Progenitor cell of endocrine pancreas (in vitro differentiated cells): ENCODE data around the gene ATP5PD. TPM values are rescaled to one million over a fixed set of nuclear protein-coding genes. Genes with fewer than 3 reads are reported as not detected.
"Not testable (repeated sequence)": the region's sequence is repeated elsewhere in the genome, so short reads cannot be mapped to it uniquely, and the experiment has no call there.

Source experiments
- DNase-seq: peaks from one replicate; pipeline ENCODE4 v3.0.0; 2021; ENCODE audit warnings: low spot score; ENCODE audit not compliant: unreplicated experiment
- H3K27ac Mint-ChIP-seq: 2 replicates; pipeline ENCODE4 v1.8.0; 2021; ENCODE audit warnings: mild to moderate bottlenecking, moderate library complexity, mixed read lengths
- H3K27me3 Mint-ChIP-seq: 2 replicates; pipeline ENCODE4 v1.8.0; 2021; ENCODE audit warnings: mixed read lengths
- H3K36me3 Mint-ChIP-seq: 2 replicates; pipeline ENCODE4 v1.8.0; 2022; ENCODE audit warnings: mixed read lengths; ENCODE audit not compliant: insufficient read depth
- H3K4me1 Mint-ChIP-seq: 2 replicates; pipeline ENCODE4 v1.8.0; 2021; ENCODE audit warnings: low read depth, mixed read lengths
- H3K4me3 Mint-ChIP-seq: 2 replicates; pipeline ENCODE4 v1.8.0; 2021; ENCODE audit warnings: low read depth, mild to moderate bottlenecking, moderate library complexity, mixed read lengths
- H3K9me3 Mint-ChIP-seq: 2 replicates; pipeline ENCODE4 v1.8.0; 2021; ENCODE audit warnings: low read depth, mixed read lengths
- total RNA-seq: library from RNA; stranded (reverse); gene quantifications from 2 replicates; pipeline ENCODE4 v1.2.1, GENCODE V29; 2021
- TF ChIP-seq, protein P1 (sequence below): fragments of 200-600 bp; sonication (generic); IDR thresholded peaks from one replicate; pipeline ENCODE4 v1.5.0; 2021; ENCODE audit warnings: antibody characterized with exemption, mild to moderate bottlenecking; ENCODE audit not compliant: unreplicated experiment

ATP5PD gene
- total RNA-seq, 1 donor from 2014 or later, result 160 TPM

DNA sequence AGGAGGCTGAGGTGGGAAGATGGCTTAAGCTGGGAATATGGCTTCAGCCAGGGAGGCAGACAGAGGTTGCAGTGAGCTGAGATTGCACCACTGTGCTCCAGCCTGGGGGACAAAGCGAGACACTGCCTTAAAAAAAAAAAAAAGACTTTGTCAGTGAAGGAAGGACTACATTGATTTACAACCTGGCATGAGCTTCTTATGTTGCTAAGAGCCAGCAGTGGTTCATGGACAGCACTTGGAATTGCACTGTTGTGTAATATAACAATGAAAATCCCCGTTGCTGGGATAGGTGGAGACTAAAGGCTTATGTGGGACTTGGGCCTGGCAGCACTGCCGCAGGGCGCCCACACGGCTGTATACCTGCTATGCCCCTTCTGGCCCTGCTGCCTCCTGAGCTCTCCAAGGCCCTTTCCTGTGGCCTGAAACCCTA lies 26.9 kb upstream of the ATP5PD start:
- no peaks in the 10 kb centered on the region for H3K36me3 Mint-ChIP-seq
- no peak overlapping the region for H3K27ac Mint-ChIP-seq
- H3K27me3 Mint-ChIP-seq, result no peaks in the 10 kb centered on the region
- no peak overlapping the region for H3K4me3 Mint-ChIP-seq
- H3K4me1 Mint-ChIP-seq, result peaks cover 4% of the 10 kb centered on the region
- no peak for DNase-seq
- no peaks in the 10 kb centered on the region for H3K9me3 Mint-ChIP-seq
- TF ChIP-seq, protein P1, sequence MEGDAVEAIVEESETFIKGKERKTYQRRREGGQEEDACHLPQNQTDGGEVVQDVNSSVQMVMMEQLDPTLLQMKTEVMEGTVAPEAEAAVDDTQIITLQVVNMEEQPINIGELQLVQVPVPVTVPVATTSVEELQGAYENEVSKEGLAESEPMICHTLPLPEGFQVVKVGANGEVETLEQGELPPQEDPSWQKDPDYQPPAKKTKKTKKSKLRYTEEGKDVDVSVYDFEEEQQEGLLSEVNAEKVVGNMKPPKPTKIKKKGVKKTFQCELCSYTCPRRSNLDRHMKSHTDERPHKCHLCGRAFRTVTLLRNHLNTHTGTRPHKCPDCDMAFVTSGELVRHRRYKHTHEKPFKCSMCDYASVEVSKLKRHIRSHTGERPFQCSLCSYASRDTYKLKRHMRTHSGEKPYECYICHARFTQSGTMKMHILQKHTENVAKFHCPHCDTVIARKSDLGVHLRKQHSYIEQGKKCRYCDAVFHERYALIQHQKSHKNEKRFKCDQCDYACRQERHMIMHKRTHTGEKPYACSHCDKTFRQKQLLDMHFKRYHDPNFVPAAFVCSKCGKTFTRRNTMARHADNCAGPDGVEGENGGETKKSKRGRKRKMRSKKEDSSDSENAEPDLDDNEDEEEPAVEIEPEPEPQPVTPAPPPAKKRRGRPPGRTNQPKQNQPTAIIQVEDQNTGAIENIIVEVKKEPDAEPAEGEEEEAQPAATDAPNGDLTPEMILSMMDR, result no peak

DNA sequence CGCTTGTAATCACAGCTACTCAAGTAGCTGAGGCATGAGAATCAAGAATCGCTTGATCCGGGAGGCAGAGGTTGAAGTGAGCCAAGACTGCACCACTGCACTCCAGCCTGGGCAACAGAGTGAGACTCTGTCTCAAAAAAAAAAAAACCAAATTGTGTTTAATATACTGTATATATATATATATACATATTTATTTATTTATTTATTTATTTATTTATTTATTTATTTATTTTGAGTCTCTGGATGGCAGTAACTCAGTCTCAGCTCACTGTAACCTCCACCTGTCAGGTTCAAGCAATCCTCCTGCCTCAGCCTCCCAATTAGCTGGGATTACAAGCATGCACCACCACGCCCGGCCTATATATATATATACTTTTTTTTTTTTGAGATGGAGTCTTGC lies 26.1 kb upstream of the ATP5PD start:
- not testable (repeated sequence) for H3K4me1 Mint-ChIP-seq, H3K27ac Mint-ChIP-seq, H3K4me3 Mint-ChIP-seq, H3K27me3 Mint-ChIP-seq, H3K9me3 Mint-ChIP-seq, DNase-seq, H3K36me3 Mint-ChIP-seq

DNA sequence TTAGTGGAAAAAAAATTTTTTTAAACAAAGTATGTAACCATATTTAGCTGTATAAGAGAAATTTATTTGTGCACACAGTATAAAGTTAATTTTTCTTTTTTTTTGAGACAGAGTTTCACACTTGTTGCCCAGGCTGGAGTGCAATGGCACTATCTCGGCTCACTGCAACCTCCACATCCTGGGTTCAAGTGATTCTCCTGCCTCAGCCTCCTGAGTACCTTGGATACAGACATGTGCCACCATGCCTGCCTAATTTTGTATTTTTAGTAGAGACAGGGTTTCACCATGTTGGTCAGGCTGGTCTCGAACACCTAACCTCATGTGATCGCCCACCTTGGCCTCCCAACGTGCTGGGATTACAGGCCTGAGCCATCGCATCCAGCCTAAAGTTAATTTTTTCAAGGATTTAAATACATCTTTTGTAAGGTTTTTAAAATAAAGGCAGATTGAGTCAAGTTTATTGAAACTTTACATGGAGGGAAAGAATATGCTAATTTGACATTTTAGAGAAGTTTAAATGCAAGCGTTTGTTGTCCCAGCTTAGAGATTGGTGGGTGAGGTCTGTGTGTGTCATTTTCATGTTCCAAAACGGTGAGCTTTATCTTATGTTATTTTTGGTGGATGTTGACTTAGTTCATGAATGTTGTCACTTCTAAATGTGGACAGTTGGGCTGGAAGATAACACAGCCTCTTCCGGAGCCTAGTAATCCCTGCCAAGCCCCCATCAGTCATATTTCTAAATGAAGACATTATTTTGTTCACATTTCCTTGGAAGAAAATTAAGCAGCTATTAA lies 24.9 kb upstream of the ATP5PD start:
- H3K27ac Mint-ChIP-seq, result not testable (repeated sequence)

DNA sequence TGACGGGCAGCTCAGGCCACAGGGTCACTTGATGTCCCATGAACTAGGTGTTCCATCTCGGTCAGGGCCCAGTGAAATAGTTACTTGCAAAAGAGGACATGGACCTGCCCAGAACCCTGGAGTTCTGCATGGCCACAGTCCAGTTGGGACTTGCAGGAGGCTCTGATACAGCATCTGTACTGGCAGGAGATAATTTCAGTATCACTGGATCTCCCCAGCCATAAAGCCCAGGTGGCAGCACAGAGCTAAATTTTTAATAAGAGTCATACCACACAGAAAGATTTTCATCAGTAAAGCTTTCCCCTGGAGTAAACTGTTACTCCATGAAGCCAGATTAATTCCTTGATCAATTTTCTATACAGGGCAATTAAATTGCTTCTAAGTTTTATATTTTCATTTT lies 23.0 kb upstream of the ATP5PD start:
- no peak overlapping the region for H3K27ac Mint-ChIP-seq
- no peaks in the 10 kb centered on the region for H3K4me1 Mint-ChIP-seq
- H3K4me3 Mint-ChIP-seq, result no peak overlapping the region
- no peak for DNase-seq
- no peaks in the 10 kb centered on the region for H3K36me3 Mint-ChIP-seq
- H3K9me3 Mint-ChIP-seq, result no peaks in the 10 kb centered on the region
- no peaks in the 10 kb centered on the region for H3K27me3 Mint-ChIP-seq
- TF ChIP-seq, protein P1, result no peak

More for the DNA sequence above, 24.9 kb upstream of the ATP5PD start:
- not testable (repeated sequence) for H3K36me3 Mint-ChIP-seq, H3K27me3 Mint-ChIP-seq, H3K9me3 Mint-ChIP-seq, H3K4me1 Mint-ChIP-seq, H3K4me3 Mint-ChIP-seq, DNase-seq

DNA sequence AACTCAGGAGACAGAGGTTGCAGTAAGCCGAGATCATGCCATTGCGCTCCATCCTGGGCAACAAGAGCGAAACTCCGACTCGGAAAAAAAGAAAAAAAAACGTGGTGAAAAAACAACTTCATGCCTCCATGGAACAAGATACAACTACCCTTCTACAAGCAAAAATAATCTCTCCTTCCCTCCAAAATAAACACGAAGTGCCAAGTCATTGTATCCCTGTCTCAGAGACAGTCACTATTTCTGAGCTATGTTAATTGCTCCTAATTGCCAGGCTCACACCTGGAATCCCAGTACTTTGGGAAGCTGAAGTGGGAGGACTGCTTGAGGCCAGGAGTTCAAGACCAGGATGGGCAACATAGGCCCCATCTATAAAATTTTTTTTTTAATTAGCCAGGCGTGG lies 22.0 kb upstream of the ATP5PD start:
- H3K27ac Mint-ChIP-seq, result no peak overlapping the region
- no peak for DNase-seq
- H3K4me3 Mint-ChIP-seq, result no peak overlapping the region
- H3K27me3 Mint-ChIP-seq, result no peaks in the 10 kb centered on the region
- H3K36me3 Mint-ChIP-seq, result peaks cover 3% of the 10 kb centered on the region
- TF ChIP-seq, protein P1, result no peak
- no peaks in the 10 kb centered on the region for H3K4me1 Mint-ChIP-seq
- no peaks in the 10 kb centered on the region for H3K9me3 Mint-ChIP-seq

DNA sequence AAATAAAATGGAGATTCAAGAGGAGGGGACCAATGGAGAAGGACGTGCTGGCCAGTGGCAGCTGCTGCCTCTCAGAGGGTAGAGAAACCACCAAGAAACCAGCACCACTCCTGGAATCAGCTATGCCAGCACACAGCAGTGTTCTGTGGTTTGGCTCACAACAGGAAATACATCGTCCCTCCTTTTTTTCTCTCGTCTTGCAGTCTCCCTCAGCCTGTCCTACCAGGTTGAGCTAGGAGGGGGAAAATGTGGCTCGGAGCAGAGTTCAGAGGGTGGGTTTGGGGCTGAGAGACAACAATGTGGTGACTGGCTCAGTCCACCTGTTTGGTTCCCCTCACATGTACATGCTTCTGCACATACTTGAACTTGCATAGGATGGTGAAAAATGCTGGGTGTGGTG lies 21.1 kb upstream of the ATP5PD start:
- Mint-ChIP-seq H3K36me3 (peaks cover 3% of the 10 kb centered on the region), H3K27ac (no peak overlapping the region), H3K9me3 (no peaks in the 10 kb centered on the region), H3K27me3 (no peaks in the 10 kb centered on the region), H3K4me1 (no peaks in the 10 kb centered on the region), H3K4me3 (no peak overlapping the region)
- no peak for DNase-seq
- TF ChIP-seq, protein P1, result no peak
